Stimulated activated CD8-positive, alpha-beta memory T cell treated with anti-CD3 and anti-CD28 coated beads, Interleukin-12 subunit alpha, Interleukin-12 subunit beta, amount 100 ng/mL, for 1 hour (primary cell): ENCODE results near the gene RDH14.

Source experiments
- DNase-seq: peaks from one replicate; pipeline ENCODE4 v3.0.0-alpha.2; 2020; ENCODE audit warnings: low read depth

The RDH14 gene, protein sequence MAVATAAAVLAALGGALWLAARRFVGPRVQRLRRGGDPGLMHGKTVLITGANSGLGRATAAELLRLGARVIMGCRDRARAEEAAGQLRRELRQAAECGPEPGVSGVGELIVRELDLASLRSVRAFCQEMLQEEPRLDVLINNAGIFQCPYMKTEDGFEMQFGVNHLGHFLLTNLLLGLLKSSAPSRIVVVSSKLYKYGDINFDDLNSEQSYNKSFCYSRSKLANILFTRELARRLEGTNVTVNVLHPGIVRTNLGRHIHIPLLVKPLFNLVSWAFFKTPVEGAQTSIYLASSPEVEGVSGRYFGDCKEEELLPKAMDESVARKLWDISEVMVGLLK

DNA sequence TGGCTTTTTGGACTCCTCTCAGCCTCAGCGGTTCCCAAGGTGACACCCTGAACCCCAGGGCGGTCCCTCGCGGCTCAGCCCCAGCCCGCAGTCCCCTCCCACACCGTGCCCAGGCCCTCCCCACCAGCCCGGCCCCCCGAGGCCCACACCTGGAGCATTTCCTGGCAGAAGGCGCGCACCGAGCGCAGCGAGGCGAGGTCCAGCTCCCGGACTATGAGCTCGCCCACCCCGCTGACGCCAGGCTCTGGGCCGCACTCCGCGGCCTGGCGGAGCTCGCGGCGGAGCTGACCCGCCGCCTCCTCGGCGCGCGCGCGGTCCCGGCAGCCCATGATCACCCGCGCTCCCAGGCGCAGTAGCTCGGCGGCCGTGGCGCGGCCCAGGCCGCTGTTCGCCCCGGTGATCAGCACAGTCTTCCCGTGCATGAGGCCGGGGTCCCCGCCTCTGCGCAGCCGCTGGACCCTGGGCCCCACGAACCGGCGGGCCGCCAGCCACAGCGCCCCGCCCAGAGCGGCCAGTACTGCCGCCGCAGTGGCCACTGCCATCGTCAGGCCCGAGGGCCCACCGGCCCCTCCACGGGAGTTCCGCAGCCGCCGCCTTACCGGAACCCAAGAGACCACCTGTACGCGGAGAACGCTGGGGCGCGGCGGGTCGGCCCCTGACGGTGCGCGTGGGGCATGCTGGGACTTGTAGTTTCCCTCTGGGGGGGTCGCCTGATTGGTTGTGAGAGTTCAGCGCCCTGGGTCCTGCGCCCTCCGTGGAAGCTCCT is at the start of gene RDH14:
Gene RDH14 (minus strand): TSS at position 623 of the 766 bp plus-strand sequence. CDS start 81 bp downstream, at position 542.
- peak; percentile 86 for DNase-seq

DNA sequence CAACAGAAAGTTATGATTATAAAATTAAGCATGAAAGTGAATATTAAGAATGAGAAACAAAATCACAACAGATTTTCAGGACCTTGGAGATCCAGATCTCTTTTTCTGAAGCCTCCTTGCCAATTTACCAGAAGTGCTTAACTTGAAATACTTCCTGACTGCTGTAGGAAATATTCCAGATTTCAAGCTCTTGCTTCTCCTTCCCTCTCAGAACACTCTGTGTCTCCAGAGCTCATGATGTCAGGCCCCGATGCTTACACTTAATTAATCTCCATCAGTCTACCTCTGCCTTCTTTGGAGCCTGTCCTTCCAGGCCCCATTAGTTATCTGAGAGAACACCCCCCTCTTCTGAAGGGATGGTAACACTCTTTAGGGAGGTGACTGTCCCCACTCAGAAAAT is 49.6 kb upstream of the RDH14 start:
- no peak for DNase-seq

DNA sequence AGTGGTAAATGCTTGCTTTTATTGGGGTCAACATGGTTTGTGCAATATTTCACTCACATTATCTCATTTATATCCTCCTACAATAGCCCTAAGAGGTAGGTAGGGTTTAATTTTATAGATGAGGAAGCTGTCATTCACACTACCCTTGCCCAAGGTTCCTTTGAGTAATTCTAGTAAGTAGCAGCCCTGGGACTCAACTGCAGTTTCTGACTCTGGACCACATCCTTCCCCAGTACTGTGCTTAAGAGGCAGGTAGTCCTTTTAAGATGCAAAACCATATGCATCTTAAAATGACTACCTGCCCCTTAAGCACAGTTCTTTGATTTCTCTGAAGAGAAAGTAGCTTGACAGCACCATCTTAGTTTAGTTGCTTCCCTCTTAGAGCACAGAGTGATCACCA is 44.7 kb upstream of the RDH14 start:
- DNase-seq: no peak

DNA sequence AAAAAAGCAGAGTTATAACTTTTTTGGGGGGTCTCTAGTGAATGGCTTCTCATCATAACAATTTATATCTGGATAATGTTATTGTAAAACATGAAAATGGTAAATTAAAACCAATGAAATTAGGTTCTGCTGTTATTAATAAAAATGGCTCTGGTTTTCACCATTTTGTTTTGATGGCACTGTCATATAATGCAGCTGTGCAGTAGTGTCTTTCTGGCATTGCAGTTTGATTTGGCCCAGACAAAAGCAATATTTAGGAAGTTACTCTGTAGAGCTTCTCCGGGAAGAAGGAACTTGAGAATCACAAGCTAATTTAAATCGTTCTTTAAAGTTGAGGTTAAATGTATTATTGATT is 44.1 kb upstream of the RDH14 start:
- no peak for DNase-seq

DNA sequence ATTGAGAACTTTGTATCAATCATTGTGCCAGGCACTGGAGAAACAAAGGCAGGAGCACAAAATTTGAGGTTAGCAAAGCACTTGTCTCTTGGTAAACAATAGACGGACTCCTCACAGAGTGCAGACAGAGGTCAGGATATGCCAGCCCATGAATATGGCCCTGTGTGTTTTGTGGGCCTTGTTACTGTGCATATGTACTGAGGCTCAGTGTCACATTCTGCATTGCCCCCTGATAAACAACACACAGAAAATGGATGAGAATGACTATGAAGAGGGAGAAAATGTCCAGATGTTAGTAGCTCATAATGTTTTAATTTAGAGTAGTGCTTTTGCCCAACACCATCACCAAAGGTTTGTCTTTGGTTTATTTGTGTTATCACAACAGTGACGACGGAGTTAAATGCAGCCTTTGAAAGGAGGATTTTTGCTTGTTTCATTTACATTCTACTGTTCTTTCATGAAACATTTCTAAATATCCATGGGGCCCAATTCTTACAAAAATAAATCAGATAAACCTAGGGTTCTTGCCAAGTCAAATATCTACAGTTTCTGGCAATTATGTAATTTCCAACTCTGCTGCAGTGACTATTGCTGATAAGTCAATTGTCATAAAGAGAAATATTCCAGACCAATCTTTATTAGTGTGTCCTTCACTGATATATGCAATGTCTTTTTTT is 43.5 kb upstream of the RDH14 start:
- no peak for DNase-seq

DNA sequence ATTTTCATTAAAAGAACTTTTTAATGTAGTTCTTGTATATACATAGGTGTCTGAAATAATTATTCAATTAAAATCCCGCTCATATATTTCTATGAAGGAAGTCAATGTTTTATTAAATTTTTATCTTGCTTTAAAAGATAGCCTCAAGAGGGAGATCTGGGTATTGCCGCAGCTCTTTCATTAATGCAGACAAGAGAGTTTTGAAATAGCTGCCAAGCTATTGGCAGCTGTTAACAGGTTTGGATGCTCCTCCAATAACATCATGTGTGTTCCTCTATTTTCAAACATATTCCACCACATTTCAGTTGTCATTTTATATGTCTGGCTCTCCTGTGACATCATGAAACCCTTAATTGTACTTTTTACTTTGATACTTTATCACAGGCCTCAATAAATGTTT is 41.8 kb upstream of the RDH14 start:
- no peak for DNase-seq

DNA sequence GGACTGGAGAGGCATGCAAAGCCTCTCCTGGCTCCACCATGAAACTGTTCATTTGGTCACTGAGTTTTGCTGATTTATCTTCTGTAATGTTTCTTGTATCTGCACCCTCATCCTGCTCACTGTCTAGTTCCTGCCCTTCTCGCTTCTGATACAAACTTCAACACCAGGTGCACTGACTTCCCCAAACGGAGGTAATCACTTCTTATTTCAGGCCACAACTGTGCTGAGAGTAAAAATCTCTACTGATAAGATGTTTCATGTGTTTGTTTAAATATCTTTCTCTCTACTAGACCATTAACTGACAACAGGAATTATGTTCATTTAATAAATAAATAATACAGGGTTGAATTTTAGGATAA is 39.8 kb upstream of the RDH14 start:
- DNase-seq: no peak

DNA sequence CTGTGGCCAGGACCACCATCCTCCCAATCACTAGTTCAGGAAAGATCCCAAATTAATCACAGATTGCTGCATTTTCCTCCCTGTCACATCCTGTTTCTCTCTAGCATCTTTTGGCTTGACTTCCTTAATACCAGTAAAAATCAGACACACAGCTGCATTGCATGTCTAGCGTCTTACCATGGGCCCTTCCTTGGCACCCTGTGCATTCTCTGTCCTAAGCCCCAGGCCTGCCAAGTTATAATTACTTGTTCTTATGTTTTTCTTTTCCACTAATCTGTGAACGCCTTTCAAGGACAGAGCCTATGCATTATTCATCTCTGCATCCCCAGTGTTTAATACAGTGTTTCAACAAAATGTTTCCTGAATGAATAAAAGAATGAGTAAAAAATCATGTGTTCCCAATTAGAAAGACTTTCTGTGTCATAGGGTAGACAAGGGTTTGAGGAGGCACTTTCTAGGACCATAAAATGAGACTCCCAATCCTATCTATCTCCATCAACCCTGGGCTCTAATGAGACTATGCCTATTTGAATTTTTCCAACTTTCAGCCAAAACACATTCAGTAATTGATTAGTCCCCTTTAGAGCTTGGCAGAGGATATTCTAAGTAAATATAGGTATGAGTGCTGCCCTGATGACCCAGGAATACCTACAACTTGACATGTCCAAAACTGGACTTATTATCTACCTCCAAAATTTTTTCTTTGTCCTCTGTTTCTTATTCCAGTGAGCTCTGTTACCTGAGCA is 39.2 kb upstream of the RDH14 start:
- DNase-seq: no peak

DNA sequence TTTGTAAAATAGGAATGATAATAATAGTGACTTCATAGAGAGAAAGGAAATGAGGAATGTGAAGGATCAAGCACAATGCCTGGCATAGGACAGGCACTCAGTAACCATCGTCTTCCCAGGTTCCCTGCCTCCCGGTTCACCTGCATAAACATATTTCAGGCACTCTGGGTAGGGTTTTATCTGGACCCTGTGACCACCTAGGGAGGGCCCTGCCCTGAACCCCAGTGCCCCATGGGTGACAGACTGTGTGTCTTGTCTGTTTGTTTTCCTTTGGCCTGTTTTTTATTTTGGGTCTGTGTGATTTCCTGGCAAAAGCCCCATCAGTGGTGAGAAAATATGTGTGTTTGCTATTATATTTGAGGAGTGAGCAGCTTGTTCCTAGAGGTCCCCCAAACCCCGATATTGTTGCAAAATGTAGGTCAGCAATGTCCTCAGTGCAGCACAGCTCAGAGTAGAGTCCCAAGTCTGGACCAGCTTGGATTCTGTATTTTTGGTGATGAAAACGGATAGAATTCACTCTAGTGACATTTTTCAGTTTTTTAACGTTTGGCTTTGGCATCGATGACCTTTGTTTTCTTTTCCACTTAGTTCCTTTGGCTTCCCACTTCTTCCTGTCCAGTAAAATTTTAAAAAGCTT is 38.5 kb upstream of the RDH14 start:
- DNase-seq: no peak

DNA sequence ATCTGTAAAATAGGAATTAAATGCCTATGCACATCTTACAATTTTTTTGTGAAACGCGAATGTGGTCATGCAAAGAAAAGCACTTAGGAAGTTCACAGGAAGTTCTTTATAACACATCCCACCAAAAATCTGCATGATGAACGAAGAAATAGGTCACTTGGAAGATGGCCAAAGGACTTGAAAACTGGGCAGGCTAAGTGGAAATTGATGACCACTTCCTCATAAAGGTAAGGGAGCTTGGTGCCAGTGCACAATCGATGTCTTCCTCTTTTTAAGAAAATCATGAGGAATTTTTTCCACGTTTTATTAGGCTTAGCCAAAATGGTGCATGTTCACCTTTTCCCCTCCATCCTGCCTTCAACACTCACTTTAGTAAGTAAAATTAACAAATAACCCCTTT is 37.2 kb upstream of the RDH14 start:
- no peak for DNase-seq

DNA sequence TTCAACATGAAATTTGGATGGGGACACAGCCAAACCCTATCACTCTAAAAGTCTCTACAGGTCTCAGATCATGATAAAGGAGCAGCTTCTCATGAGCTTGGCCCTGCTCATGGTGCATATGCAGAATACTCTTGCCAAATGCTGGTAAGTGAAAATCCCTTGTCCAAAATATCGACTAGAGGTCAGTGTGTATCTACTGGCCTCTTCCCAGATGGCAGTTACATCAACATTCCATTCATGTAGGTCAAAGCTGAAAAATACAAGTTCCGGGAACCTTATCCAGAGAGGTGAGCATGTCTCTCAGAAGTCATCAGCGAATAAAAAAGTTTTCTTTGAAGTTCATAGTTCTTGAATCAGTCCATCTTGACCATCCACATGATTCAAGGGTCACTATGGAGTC is 36.5 kb upstream of the RDH14 start:
- no peak for DNase-seq

DNA sequence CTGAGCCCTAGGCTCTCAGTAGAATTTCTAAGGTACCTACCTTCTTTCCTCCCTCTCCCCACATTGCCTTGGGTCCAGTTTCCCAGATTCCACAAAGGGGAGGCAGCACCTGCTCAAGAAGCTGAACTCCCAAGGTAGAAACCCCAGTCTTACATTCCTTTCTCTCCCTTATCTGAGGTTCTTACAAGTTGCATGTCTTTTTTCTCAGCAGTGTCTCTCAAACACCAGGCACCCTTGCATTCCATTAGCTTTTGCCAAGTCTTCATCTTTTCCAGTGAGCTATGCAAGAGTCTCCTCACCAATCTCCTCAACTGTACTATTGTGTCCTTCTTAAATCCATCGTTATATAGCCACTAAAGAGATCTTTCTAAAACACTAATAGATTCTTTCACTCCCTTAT is 33.0 kb upstream of the RDH14 start:
- no peak for DNase-seq

DNA sequence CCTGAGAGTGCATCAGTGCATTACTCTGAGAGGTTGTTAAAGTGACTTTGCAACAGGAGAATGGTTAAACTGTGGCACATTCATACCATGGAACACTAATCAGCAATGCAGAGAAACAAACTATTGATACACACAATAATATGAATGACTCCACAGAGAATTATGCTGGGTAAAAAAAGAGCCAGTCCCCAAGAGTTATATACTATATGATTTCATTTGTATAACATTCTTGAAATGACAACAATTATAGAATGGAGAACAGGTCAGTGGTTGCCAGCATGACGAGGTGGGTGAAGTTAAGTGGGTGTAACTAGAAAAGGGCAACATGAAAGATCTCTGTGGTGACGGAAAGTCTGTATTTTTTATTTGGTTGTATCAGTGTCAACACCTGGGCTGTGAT is 31.9 kb upstream of the RDH14 start:
- DNase-seq: no peak

DNA sequence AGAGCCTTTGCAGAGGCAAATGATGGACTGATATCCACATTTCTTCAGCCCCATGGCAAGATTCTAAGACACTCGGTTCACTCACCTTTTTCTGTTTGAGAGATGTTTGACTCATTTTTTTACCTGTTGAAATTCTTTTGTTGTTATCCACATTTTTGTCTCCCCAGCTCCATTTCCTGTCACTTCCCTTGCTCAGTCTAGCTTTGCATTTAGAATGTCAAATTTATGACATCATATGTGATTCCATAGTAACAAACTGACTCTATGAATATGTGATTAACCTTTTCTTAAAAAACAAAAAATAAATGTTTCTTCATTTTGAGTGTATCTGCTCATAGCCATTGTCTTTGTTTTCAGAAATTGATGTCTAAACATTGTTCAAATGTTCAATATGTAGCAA is 28.9 kb upstream of the RDH14 start, which contains the start of gene NT5C1B:
Gene NT5C1B (minus strand): TSS at position 216 of the 400 bp plus-strand sequence. CDS start 101 bp downstream, at position 115.
- no peak for DNase-seq

DNA sequence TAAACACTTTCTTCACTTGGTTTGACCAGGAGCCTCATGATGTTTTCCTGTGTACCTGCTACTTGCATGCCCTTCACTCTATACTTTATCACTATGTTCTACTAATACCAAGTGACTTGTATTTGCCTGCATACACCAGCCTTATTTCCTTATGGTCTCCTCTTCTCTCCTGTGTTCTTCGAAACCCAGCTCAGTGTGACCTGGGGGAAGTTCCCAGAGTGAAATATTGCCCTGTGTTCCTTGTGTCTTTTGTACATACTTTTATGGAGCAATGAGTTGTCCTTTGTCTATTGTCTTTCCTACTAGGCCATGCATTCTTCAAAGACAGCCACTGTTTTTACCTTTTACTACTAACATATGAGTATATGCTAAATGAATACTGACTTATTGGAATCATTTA is 28.3 kb upstream of the RDH14 start:
- DNase-seq: no peak

DNA sequence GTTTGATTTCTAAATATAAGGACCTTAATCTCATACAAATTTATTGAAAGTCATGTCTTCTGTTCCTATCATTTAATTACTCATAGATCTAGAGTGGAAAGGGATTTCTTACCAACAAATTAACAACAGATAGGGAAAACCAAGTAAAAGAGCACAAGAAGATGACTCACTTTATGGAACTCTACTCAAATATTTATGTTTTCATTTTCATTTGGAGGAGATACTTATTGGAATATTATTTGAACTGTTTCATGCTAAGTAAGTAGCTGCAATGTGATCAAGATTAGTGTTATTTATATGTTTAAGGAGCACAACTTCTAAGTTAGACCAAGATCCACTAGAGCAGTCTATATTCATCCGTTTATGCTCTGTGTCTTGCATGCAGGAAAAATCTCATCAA is 27.6 kb upstream of the RDH14 start:
- DNase-seq: no peak

DNA sequence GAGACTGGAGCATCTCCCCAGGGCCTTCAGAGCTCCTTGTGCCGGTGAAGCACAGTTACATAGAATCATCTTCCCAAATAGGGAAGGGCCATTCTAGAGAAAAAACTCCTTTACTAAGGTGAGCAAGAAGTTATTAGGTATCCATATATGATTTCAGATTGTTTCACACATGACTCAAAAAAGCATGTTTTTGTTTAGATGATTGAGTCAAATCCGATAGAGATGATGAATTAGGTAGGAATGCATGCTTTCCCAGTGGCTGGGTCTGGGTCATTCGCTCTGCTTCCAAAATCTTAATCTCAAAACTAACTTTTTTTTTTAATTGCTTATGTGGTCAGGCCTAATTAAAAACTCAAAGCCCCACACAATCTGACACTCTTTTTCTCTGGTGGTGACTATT is 25.1 kb upstream of the RDH14 start:
- no peak for DNase-seq

DNA sequence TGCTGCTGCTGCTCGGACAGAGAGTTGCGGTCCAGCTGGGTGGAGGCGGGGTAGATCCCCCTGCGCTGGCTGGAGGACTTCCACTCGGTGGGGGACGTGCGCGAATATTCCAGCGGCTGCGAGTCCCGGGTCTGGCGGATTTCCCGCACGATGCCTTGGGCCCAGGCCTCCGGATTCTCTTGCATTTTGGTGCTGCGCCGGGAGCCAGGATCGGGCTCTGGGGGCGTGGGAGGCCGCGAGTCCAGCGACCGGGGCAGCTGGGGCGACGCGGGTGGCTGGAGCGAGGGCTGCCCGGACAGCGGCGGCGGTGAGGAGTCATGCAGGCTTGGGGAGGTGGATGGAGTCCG is 24.1 kb upstream of the RDH14 start:
- DNase-seq: no peak

DNA sequence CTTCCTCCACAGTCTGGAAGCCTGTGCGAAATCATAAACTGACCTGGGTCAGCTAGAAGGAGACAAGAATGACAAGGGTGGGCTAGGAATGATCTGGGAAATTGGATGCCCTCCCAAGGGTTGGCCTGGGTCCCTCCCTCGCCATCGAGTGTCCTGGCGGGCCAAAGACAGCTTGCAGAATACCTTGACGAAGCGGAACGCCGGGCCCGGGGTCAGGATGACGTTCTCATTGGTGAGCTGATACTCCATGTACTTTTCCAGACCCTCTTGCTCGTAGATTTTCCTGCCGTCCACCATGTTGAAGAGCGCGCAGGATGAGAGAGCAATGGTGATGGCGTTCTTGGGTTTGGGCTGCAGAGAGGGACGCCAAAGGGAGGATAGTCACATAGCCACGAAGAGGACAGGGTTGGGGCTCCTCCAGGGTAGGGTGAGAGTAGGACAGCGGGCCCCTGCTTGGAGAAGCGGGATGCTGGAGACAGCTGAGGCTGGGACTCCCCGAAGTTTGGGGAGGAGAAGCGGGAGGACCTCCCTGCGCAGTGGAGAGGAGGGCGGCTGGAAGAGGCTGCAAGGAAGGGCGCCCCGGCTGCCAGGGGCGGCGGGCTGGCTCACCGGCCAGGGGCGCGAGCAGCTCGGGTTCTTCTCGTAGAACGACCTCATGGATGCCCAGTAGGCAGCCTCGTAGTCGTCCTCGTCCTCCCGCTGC is 23.6 kb upstream of the RDH14 start:
- no peak for DNase-seq

DNA sequence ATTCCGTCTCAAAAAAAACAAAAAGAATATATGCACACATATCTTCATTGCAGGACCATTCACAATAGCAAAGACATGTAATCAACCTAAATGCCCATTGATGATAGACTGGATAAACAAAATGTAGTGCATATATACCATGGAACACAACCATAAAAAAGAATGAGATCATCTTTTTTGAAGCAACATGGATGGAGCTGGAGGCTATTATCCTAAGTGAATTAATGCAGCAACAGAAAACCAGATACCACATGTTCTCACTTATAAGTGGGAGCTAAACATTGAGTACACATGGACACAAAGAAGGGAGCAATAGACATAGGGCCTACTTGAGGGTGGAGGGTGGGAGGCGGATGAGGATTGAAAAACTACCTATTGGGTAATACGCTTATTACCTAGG is 20.2 kb upstream of the RDH14 start:
- DNase-seq: no peak

DNA sequence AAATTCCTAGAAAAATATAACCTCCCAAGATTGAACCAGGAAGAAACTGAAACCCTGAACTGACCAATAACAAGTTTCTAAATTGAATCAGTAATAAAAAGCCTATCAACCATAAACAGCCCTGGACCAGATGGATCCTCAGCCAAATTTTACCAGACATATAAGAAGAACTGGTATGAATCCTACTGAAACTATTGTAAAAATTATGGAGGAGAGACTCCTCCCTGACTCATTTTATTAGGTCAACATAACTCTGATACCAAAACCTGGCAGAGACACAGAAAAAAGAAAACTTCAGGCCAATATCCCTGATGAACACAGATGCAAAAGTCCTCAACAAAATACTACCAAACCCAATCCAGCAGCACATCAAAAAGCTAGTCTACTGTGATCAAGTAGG is 17.6 kb upstream of the RDH14 start:
- DNase-seq: no peak
